Neuronal stem cell (in vitro differentiated cells): ENCODE measurements around the gene VWA5B2.

Experiments used
- DNase-seq: peaks from one replicate; pipeline ENCODE4 v3.0.0-alpha.2; 2013; ENCODE audit warnings: low spot score
- H2AFZ ChIP-seq: one replicate; pipeline ENCODE4 v1.6.1; 2013; ENCODE audit warnings: mild to moderate bottlenecking, low read length, inconsistent platforms
- H2AK5ac ChIP-seq: 2 replicates; pipeline ENCODE4 v1.6.1; 2013; ENCODE audit warnings: low read depth, mild to moderate bottlenecking, inconsistent platforms, low read length, moderate library complexity, mixed read lengths
- H2BK120ac ChIP-seq: 2 replicates; pipeline ENCODE4 v1.6.1; 2013; ENCODE audit warnings: low read depth, mild to moderate bottlenecking, inconsistent platforms, low read length, moderate library complexity, mixed read lengths
- H2BK12ac ChIP-seq: one replicate; pipeline ENCODE4 v1.6.1; 2013; ENCODE audit warnings: low read length, inconsistent platforms
- H2BK15ac ChIP-seq: 2 replicates; pipeline ENCODE4 v1.6.1; 2013; ENCODE audit warnings: mild to moderate bottlenecking, low read length, inconsistent platforms, mixed read lengths
- H2BK5ac ChIP-seq: one replicate; pipeline ENCODE4 v1.6.1; 2013; ENCODE audit warnings: inconsistent platforms, mild to moderate bottlenecking, low read length, moderate library complexity
- H3K14ac ChIP-seq: one replicate; pipeline ENCODE4 v1.6.1; 2013; ENCODE audit warnings: low read length, inconsistent platforms
- H3K18ac ChIP-seq: 2 replicates; pipeline ENCODE4 v1.6.1; 2013; ENCODE audit warnings: low read length, inconsistent platforms
- H3K23ac ChIP-seq: 2 replicates; pipeline ENCODE4 v1.6.1; 2013; ENCODE audit warnings: low read depth, mild to moderate bottlenecking, mixed read lengths, low read length, inconsistent platforms; ENCODE audit not compliant: poor library complexity
- H3K27ac ChIP-seq: replicated peaks from 3 replicates; pipeline ENCODE4 v1.5.1; 2013; ENCODE audit warnings: low read length, inconsistent platforms
- H3K27me3 ChIP-seq, 3 experiments: 2 replicates each; pipeline ENCODE4 v1.6.1; 2013; ENCODE audit warnings: low read length in 3 of 3, mild to moderate bottlenecking in 2 of 3, inconsistent platforms in 1 of 3, low read depth in 1 of 3, mixed read lengths in 1 of 3, moderate library complexity in 1 of 3; ENCODE audit not compliant: control insufficient read depth in 3 of 3, insufficient read depth in 3 of 3
- H3K36me3 ChIP-seq, 2 donors: replicated peaks in 1 of 2; 2 replicates each; pipeline ENCODE4 v1.6.1; 2013; ENCODE audit warnings: low read length in 2 of 2; ENCODE audit not compliant: control insufficient read depth in 2 of 2, insufficient read depth in 2 of 2
- H3K4ac ChIP-seq: 2 replicates; pipeline ENCODE4 v1.6.1; 2013; ENCODE audit warnings: inconsistent platforms, mild to moderate bottlenecking, low read length, moderate library complexity
- H3K4me1 ChIP-seq, 2 donors: 1 replicate in 1 of 2; 2 replicates in 1 of 2; pipeline ENCODE4 v1.6.1; 2013; ENCODE audit warnings: low read length in 2 of 2, low read depth in 1 of 2; ENCODE audit not compliant: control insufficient read depth in 2 of 2, insufficient read depth in 1 of 2
- H3K4me2 ChIP-seq: one replicate; pipeline ENCODE4 v1.6.1; 2013; ENCODE audit warnings: mild to moderate bottlenecking, low read length, inconsistent platforms; ENCODE audit not compliant: insufficient read depth, poor library complexity, severe bottlenecking
- H3K4me3 ChIP-seq, 2 donors: 2 replicates each; pipeline ENCODE4 v1.5.1; 2013; ENCODE audit warnings: low read length in 2 of 2, mild to moderate bottlenecking in 2 of 2, inconsistent platforms in 1 of 2, moderate library complexity in 1 of 2
- H3K79me1 ChIP-seq: one replicate; pipeline ENCODE4 v1.6.1; 2013; ENCODE audit warnings: low read depth, mild to moderate bottlenecking, inconsistent platforms, low read length, moderate library complexity
- H3K9ac ChIP-seq: one replicate; pipeline ENCODE4 v1.6.1; 2013; ENCODE audit warnings: mild to moderate bottlenecking, low read depth, low read length, inconsistent platforms; ENCODE audit not compliant: poor library complexity
- H3K9me3 ChIP-seq, 2 donors: replicated peaks in 1 of 2; 2 replicates each; pipeline versions ENCODE3 to v1.6.1; 2013; ENCODE audit warnings: low read length in 2 of 2, mild to moderate bottlenecking in 2 of 2, inconsistent platforms in 1 of 2, low read depth in 1 of 2, mixed read lengths in 1 of 2, moderate library complexity in 1 of 2; ENCODE audit not compliant: control insufficient read depth in 2 of 2, insufficient read depth in 1 of 2
- H4K8ac ChIP-seq: one replicate; pipeline ENCODE4 v1.6.1; 2013; ENCODE audit warnings: low read depth, mild to moderate bottlenecking, inconsistent platforms, low read length, moderate library complexity
- H4K91ac ChIP-seq: one replicate; pipeline ENCODE4 v1.6.1; 2013; ENCODE audit warnings: low read length, low read depth, mild to moderate bottlenecking, inconsistent platforms; ENCODE audit not compliant: poor library complexity
- WGBS, 2 donors: extraction: QIAGEN DNeasy Blood & Tissue Kit; methylation state at CpG; one replicate each; pipeline ENCODE4 v1.1.7; 2013; ENCODE audit warnings: missing lambda C conversion rate in 2 of 2, mixed read lengths in 1 of 2; ENCODE audit not compliant: insufficient read length in 2 of 2, insufficient replicate concordance in 1 of 2; ENCODE audit errors: extremely low coverage in 2 of 2; 5-methylcytosine and 5-hydroxymethylcytosine counted together

The VWA5B2 gene

DNA sequence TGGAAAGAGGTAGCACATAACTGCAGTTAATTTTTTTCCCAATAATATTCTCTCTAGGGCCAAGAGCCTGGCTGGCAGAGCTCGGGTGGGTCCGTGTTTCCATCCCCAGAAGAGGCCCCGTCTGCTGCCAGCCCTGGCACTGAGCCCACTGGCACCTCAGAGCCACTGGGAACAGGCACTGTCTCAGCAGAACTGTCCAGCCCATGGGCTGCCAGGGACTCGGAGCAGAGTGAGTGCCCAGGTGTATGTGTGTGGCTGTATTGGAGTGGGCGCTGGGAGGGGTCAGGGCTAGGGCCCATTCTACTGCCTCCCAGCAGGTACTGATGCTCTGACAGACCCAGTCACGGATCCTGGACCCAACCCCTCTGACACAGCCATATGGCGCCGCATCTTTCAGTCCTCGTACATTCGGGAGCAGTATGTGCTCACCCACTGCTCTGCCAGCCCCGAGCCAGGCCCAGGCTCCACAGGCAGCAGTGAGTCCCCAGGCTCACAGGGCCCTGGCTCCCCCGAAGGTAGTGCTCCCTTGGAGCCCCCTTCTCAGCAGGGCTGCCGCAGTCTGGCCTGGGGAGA lies 8.9 kb downstream of the VWA5B2 start:
- Histone ChIP-seq H3K18ac (no peak overlapping the region), H2BK15ac (no peak overlapping the region), H3K9me3 (no peaks in the 10 kb centered on the region), H3K27ac (no peak overlapping the region), H3K14ac (peak overlapping the region; percentile 33), H3K23ac (peak overlapping the region; percentile 53), H3K27me3 (peaks cover 0 to 50% (median 0%) of the 10 kb centered on the region in 3 experiments), H3K4me1 (peaks cover 0 to 1% of the 10 kb centered on the region in 2 donors), H3K36me3 (peaks cover 11 to 17% of the 10 kb centered on the region in 2 donors), H3K9ac (peak overlapping the region; percentile 12), H2AFZ (no peak overlapping the region), H4K8ac (no peak overlapping the region), H2BK5ac (no peak overlapping the region), H3K4ac (no peak overlapping the region), H2BK12ac (no peak overlapping the region), H2BK120ac (no peak overlapping the region), H2AK5ac (no peak overlapping the region), H3K4me2 (no peak overlapping the region), H4K91ac (no peak overlapping the region), H3K79me1 (peaks cover 5% of the 10 kb centered on the region), H3K4me3 (no peak overlapping the region)
- DNase-seq = no peak
- WGBS, 2 donors = no CpG with 5 or more reads among the region's 13 CpGs

DNA sequence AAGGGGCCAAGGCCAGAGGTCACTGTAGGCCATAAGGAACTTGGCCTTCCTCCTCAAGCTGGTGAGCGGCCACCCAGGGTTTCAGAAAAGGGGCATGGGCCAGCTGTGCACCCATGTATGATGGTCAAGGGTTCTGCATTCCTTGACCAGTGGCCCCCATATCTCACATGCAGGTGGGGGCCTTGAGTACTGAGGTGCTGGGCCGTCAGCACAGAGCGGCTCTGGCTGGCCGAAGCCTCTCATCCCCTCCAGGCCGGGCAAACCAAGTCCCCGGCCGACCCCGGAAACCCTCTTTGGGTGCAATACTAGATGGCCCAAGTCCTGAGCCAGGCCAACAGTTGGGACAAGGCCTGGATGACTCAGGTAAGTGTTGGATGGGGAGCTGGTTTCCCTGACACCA lies 9.8 kb downstream of the VWA5B2 start:
- H2BK120ac ChIP-seq = no peak overlapping the region
- no peak overlapping the region for H2AFZ ChIP-seq
- H3K4me2 ChIP-seq = no peak overlapping the region
- no peak overlapping the region for H3K27ac ChIP-seq
- WGBS, 2 donors = no CpG with 5 or more reads among the region's 8 CpGs
- no peak overlapping the region for H4K8ac ChIP-seq
- no peak overlapping the region for H3K9ac ChIP-seq
- H3K18ac ChIP-seq = no peak overlapping the region
- no peak overlapping the region for H4K91ac ChIP-seq
- peaks cover 0 to 41% (median 0%) of the 10 kb centered on the region in 3 experiments for H3K27me3 ChIP-seq
- H3K4ac ChIP-seq = no peak overlapping the region
- H3K4me3 ChIP-seq = no peak overlapping the region
- peak overlapping the region; percentile 44 for H3K23ac ChIP-seq
- H3K4me1 ChIP-seq = peaks cover 0 to 1% of the 10 kb centered on the region in 2 donors
- H2AK5ac ChIP-seq = no peak overlapping the region
- H2BK5ac ChIP-seq = no peak overlapping the region
- no peak overlapping the region for H2BK15ac ChIP-seq
- H3K79me1 ChIP-seq = peaks cover 5% of the 10 kb centered on the region
- no peaks in the 10 kb centered on the region for H3K9me3 ChIP-seq
- H3K36me3 ChIP-seq = peaks cover 16 to 26% of the 10 kb centered on the region in 2 donors
- H3K14ac ChIP-seq = no peak overlapping the region
- no peak overlapping the region for H2BK12ac ChIP-seq
- no peak for DNase-seq

DNA sequence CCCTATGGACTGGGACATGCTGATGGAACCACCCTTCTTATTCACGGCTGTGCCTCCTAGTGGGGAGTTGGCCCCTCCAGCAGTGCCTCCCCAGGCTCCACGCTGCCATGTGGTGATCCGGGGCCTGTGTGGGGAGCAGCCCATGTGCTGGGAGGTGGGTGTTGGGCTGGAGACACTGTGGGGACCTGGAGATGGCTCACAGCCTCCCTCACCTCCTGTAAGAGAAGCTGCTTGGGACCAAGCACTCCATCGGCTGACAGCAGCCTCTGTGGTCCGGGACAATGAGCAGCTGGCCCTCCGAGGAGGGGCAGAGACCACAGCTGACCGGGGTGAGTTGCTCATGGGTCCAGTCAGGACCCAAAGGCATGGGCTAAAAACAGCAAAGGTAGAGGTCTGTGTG lies 10.3 kb downstream of the VWA5B2 start:
- H3K79me1 ChIP-seq = peaks cover 5% of the 10 kb centered on the region
- no peak overlapping the region for H2BK12ac ChIP-seq
- no peak overlapping the region for H3K4me2 ChIP-seq
- no peak overlapping the region for H2BK5ac ChIP-seq
- H3K4me1 ChIP-seq = peaks cover 0 to 1% of the 10 kb centered on the region in 2 donors
- peaks cover 20 to 31% of the 10 kb centered on the region in 2 donors for H3K36me3 ChIP-seq
- no peak overlapping the region for H2BK15ac ChIP-seq
- WGBS, 2 donors = no CpG with 5 or more reads among the region's 7 CpGs
- no peak overlapping the region for H2BK120ac ChIP-seq
- no peak overlapping the region for H4K8ac ChIP-seq
- H3K4ac ChIP-seq = no peak overlapping the region
- H3K23ac ChIP-seq = peak overlapping the region; percentile 44
- H3K27me3 ChIP-seq = peaks cover 0 to 36% (median 0%) of the 10 kb centered on the region in 3 experiments
- H2AFZ ChIP-seq = no peak overlapping the region
- no peak overlapping the region for H3K18ac ChIP-seq
- no peak overlapping the region for H2AK5ac ChIP-seq
- no peak overlapping the region for H3K4me3 ChIP-seq
- H3K14ac ChIP-seq = no peak overlapping the region
- peak overlapping the region; percentile 30 for H3K9ac ChIP-seq
- no peak for DNase-seq
- H3K27ac ChIP-seq = no peak overlapping the region
- H4K91ac ChIP-seq = no peak overlapping the region
- H3K9me3 ChIP-seq = no peaks in the 10 kb centered on the region

GRCh38 chr3:184240384-184241140 lies 11.2 kb downstream of the VWA5B2 start:
- no CpG with 5 or more reads among the region's 4 CpGs for WGBS, 2 donors
- H2AK5ac ChIP-seq = no peak overlapping the region
- H3K36me3 ChIP-seq = peaks cover 29 to 40% of the 10 kb centered on the region in 2 donors

More at GRCh38 chr3:184240384-184241140, 11.2 kb downstream of the VWA5B2 start:
- H3K14ac ChIP-seq = no peak overlapping the region
- no peak overlapping the region for H2BK5ac ChIP-seq
- no peak overlapping the region for H3K9ac ChIP-seq
- H2BK120ac ChIP-seq = no peak overlapping the region
- H3K27ac ChIP-seq = no peak overlapping the region
- H3K23ac ChIP-seq = no peak overlapping the region
- H2AFZ ChIP-seq = no peak overlapping the region
- H3K4me2 ChIP-seq = no peak overlapping the region
- no peak overlapping the region for H4K91ac ChIP-seq
- H3K9me3 ChIP-seq = no peaks in the 10 kb centered on the region
- no peak overlapping the region for H2BK15ac ChIP-seq
- H3K4me3 ChIP-seq = no peak overlapping the region
- peaks cover 0 to 28% (median 0%) of the 10 kb centered on the region in 3 experiments for H3K27me3 ChIP-seq
- no peak overlapping the region for H3K18ac ChIP-seq
- DNase-seq = no peak
- no peak overlapping the region for H3K4ac ChIP-seq
- H4K8ac ChIP-seq = no peak overlapping the region
- no peak overlapping the region for H2BK12ac ChIP-seq
- peaks cover 0 to 1% of the 10 kb centered on the region in 2 donors for H3K4me1 ChIP-seq
- H3K79me1 ChIP-seq = peaks cover 5% of the 10 kb centered on the region
